Measurements from ENCODE around the gene ANK2.

DNA sequence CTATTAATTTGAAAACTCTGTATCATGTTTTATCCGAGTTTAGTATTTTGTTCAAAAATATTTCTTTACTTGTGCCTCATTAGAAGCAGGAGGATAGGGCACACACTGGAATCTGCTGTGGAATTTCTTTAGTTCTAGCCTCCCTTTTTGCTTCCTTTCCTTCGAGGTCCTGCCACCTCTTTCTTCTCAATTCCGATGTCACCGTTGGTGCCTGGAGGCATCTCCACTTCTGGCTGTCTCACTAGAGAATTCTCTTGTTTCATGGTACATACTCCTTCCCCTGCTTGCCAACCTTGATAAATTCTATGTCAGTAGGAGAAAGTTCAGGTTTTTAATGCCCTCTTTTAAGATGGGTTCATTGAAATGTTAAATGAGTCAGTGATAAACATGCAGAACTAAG, 140.1 kb downstream of the ANK2 start:
- TF ChIP-seq POLR2A (IDR thresholded peaks at IDR 0.05): no peak
- TF ChIP-seq, protein P1, sequence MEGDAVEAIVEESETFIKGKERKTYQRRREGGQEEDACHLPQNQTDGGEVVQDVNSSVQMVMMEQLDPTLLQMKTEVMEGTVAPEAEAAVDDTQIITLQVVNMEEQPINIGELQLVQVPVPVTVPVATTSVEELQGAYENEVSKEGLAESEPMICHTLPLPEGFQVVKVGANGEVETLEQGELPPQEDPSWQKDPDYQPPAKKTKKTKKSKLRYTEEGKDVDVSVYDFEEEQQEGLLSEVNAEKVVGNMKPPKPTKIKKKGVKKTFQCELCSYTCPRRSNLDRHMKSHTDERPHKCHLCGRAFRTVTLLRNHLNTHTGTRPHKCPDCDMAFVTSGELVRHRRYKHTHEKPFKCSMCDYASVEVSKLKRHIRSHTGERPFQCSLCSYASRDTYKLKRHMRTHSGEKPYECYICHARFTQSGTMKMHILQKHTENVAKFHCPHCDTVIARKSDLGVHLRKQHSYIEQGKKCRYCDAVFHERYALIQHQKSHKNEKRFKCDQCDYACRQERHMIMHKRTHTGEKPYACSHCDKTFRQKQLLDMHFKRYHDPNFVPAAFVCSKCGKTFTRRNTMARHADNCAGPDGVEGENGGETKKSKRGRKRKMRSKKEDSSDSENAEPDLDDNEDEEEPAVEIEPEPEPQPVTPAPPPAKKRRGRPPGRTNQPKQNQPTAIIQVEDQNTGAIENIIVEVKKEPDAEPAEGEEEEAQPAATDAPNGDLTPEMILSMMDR (IDR thresholded peaks at IDR 0.05): no peak
- no peak for TF ChIP-seq POLR2AphosphoS5 (IDR thresholded peaks at IDR 0.05)

All from upper lobe of left lung (tissue), 4 donors.